Middle frontal gyrus (tissue), 1 donor: Measurements from ENCODE around the gene RASEF.

Experiments used
- DNase-seq: peaks from one replicate; pipeline ENCODE4 v3.0.0-alpha.2; 2015; ENCODE audit warnings: low spot score; ENCODE audit errors: extremely low spot score

RASEF gene

DNA sequence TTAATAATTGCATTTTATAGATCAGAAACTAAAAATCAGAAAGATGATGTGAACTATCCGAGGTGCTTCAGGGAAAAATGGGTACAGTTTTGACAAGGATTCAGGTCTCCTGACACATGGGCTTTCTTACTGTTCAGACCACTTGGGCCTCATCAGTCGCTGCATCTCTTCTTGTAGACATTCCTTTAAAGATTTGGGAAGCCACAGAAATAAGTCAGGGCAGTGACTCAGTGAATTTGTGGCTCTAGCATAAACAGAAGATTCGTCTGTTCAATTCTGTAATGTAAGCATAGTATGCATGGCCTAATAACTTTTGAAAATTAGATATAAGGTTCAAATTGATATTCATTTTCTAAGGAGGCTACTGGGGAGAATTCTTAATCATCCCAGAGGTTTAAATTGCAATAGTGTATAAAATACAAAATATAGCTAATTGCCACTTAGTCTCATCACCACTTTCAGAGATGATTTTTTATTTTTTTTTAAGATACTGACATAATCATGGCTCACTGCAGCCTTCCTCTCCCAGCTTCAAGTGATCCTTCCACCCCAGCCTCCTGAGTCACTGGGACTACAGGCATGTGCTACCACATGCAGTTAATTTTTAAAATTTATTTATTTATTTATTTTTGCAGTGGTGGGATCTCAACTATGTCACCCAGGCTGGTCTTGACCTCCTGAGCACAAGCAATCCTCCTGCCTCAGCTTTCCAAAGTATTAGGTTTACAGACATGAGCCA is 48.9 kb downstream of the RASEF start:
- no peak for DNase-seq

DNA sequence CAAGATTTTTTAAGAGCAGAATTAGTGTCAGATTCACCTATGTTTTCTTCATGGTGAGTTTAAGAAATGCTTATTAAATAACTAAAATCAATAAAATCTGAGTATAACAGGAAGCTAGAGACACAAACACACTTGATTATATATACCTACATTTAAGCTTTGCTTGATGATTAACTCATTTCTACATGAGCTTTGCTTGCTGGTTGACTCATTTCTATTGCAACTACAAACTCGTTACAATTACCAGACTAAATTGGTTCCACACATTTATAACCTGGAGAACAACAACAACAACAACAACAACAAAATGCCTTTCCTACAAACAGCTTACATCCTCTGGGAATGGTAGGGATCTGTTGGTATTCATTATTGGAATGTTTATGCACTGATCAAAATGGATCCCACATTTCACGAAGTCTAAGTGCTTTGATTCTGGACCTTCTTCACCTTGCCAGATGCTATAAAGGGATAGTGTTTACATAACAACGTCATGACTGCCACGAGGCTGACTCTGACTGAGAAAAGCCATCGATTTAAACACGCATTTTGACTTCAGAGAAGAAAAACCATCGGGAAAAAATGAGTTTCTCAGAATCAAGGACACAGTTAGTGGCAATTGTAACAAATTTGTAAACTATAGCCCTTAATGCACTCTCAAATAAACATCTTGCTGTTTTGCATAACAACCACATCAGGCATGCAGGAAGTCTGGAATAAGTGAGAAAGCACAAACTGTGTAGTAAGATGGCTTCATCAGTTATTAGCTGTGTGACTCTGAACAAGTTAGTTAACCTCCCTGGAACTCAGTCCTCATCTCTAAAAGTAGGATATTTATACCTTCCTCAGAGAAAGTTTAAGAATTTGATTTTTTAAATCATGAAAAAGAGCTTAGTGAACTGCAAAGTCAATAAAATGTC is 49.8 kb downstream of the RASEF start:
- no peak for DNase-seq

GRCh38 chr9:83012168-83012921 is 50.6 kb downstream of the RASEF start:
- DNase-seq = no peak

DNA sequence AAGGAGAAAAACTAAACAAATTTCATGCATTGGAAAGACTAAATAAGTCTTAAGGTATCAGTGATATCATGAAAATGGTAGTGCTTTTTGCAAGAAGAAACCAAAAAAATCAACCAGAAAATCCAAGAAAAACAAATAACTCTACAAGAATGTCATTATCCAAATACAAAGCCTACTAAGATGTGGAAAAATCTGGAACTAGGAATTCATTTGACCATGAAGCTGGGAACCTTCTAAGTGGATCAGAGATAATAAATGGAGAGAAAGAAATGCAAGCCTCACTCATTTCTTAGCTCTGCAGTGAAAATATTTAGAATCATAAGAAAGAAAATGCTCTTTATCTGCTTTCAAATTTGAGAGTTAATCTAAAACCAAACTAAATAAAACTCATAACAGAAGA is 51.3 kb downstream of the RASEF start:
- no peak for DNase-seq

DNA sequence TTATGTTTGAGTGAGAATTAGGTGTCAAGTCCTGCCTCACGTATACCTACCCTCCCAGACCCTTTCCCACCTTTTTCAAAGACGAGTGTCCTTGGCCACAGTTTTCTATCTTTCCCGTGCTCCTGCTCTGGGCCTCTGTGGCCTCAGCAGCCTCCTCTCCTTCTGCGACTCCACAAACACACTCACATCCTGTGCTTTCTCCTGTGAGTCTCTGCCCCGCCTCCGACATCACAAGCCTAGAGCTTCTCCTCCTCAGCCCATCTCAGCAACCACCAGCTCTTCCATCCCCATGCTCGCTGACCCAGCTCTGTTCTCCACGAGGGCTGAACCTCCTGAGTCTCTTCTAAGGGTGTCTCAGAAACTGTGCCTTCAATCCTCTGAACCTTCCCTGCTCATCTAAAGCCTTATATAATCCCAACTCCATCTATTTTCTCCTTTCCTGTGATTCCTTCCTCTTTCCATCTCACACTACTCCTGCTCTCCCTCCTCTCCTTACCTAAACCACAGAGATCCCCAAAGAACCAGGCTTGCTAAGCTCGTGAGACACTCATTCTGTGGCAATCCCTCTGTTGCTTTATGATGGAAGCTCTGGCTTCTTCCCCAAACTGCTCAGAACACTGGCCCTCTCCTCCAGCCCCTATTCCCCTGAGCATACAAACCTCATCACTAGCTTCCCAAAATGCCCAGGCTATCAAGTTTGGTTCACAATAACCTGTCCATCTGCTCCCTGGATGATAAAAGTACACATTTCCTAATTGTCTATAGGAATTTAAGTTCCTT is 55.2 kb downstream of the RASEF start:
- DNase-seq = no peak

DNA sequence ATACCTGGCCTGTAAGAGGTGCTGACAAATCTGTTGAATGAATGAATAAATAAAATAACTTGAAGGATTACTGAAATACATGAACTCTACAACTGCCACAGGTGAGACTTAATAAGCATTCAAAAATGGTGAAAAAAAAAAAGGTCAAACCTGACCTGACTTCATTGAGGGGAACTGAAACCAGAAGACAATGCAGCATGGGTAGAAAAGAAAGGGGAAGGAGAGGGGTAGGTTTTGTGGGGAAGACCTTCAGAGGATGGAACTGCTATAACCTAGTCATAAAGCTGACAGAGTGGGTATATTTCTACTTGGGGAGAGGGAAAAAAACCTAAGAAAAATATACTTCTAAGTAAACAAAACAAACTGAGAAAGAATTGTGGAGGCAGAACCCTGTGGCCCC is 56.6 kb downstream of the RASEF start:
- DNase-seq = no peak

GRCh38 chr9:83005963-83006362 is 57.0 kb downstream of the RASEF start:
- no peak for DNase-seq

DNA sequence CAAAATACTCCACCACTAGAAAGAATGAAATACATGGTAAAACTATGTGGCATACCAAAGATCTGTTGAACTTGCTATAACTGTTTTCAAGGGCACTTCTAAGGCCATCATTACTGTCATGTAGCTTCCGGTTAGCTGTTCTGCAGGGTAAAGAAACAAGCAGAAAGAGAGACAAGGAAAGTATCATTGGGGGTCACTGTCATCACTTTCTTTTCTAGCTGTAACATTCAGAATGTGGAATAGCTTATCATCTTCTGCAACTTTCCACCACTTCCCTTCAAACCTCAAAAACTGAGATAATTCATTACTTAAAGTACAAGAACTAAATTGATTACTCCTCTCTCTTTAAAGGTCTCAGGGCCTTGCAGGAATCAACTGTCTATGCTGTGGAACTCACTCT is 57.6 kb downstream of the RASEF start:
- DNase-seq = no peak

DNA sequence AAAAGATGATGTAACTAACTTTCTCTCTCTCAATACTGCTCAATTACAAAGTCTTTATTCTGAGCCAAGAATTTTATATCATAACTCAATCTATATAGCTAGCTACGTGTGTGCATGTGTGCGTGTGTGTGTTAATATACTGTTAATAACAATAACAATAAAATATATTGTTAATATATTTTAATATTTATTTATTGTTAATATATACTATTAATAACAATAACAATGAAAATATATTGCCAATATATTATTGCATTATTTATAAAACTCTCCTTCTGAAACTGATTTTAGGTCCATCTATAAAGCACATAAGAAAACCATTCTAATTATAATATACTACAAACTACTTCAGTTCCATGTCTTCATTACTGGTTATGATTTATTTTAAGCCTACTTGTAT is 60.6 kb downstream of the RASEF start:
- DNase-seq = no peak

DNA sequence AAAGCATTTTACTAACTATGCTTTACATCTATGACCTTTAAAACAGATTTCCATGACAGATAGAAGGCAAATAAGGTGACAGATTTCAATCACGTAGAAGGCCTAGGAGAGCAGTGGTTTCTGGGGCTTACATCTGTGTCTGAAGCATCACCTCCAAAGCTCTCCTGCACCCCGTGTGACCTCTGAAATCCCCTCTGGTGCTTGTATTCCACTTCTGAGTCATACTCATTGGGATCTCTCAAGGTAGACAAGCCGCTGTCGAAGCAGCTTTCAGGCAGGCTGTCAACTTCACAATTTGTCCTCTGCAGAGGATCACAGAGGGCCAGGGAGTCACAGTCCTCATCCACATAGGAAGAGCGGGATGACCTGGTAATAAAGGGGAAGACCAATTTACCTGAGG is 62.2 kb downstream of the RASEF start:
- DNase-seq = no peak

DNA sequence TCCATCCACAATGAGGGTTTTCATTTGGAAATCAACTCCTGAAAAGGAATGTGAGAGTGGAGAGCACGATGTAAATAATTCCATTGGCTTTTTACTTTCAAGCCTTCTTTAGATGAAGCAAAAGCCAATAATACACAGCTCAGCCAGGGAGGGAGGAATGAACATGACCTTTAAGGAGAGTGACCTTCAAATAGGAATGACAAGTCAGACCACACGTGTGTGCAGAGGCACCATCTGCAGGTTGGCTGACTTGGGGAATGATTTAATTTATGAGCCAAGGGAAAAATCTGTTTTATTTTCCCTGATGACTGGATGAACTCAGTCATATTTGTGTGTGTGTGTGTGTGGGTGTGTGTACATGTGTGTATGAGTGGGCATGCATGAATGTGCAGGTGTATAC is 64.5 kb downstream of the RASEF start:
- no peak for DNase-seq

DNA sequence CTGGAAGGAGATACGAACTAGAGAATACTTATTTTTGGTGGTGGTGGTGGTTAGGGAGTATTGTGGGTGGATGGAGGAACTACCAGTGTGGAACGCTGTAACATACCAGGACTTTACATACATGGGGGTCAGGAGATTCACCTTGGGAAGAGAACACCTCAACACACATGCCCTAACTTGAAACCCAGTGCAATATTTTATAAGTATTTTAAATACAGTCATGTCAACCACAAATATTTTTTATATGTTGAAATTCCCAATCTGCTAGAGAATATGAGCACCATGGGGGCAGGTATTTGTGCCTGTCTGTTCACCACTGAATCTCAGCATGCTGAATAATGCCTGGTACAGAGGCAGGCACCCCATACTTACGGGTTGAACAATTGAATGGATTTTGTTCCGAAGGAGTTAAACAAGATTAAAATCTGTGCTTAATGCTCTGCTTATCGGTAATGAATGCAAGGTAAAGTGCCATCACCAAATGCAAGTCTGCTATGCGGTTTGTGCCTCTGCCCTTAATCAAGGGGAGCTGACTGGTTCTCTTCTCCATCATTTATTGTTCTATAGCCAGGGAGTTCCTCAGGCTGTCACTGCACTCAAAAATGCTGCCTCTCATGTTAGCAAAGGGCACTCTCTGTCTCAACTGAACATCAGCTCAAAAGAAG is 65.3 kb downstream of the RASEF start:
- DNase-seq = no peak

DNA sequence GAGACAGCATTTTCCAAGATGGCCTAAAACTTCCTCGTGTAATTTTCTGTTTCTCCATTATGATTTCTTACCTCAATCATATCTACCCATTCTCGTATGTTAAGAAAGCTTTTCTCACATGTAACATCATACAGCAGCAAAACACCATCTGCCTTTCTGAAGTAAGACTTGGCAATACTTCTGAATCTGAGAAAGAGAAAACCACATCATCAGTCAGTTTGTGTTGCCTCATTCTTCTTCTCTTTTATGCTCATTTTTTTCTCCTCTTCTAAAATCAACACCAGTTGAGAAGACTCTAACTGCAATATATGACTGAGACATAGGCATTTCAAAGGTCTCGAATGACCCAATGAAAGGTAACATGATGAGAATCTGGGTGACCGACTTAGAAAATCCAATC is 66.0 kb downstream of the RASEF start:
- DNase-seq = no peak

DNA sequence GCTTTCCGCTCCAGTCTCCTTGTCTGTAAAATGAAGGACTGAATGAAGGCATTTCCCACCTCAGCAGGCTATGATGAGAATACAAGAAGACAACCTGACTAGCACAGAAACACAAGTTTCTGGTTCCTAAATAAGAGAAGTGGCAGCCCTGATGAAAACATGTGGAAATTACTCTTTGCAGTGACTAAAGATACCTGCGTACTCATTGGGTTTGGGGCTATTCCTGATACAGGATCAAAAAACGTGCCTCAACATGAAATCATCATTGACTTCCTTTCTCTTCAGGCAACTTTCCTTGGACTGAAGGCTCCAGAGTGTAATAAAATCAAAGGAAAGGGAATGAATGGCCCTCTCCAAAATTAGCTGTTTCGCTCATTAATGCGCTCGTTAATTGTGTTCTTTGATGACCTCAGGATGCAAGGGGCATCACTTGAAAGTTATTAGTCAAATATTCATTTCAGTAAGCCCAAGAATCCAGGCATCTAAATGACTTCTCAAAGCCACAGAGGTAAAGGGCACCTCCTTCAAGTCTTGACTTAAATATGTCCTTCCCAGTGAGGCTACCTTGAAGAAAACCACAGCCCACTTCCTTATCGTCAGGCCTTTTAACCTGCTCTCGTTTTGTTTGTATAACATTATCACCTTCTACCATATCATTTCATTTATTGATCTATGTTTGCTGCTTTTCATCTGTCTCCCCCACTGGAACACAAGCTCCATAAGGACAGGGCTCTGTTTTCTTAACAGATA is 68.9 kb downstream of the RASEF start:
- no peak for DNase-seq

- no peak for DNase-seq
Observed at GRCh38 chr9:82991671-82992070, 71.3 kb downstream of the RASEF start.

DNA sequence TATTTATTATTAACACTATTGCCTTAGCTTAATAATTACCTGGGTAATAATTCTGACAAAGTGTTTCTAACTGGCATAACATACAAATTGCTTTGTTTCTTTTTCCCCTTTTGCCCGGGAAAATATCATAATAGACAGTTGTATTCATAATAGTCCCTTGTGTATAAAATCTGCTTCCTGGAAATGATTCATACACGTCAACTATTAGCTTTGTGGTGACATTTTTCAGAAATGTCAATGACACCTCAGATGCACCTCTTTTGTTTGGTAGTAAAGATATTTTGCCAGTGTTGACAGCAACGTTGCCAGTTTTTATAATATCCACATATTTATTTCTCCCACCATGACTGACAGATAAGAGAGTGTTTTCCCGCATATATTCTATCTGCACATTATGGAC is 73.0 kb downstream of the RASEF start:
- no peak for DNase-seq

- DNase-seq = no peak
Observed at GRCh38 chr9:82988488-82988887, 74.5 kb downstream of the RASEF start.

DNA sequence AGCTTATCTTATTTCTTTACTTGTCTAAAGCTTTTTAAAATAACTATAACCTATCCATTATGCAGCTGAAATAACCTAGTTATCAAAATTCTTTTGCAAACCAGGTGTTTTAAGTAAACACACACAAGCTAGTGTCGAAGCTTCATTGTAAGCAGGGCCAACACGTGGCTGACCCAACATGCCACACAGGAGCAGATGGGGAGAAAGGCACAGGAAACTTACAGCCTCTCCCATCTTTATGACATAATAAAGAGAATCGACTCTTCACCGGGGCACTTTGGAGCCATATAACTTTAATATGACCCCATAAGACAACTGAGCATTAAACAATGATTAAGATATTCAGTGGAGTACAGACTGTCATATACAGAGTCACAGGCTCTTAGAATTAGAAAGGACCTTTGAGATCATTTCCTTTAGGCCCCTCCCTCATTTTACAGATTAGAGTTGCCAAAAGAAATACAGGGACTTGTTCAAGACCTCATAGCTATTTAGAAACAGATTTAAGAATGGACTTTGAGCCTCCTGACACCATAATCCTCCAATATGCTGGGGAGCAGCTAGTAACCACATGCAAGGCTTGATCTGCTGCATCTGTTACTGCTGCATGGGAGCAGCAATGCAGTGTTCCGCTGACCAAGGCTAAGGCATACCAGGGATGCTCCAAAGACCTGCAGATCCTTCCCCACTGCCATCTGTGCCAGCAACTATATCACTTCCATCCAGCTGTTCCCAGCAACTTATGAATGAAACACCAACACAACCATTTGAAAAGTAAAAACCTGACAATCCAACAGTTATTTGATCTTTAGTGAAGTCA is 75.4 kb downstream of the RASEF start:
- DNase-seq = no peak

- no peak for DNase-seq
Observed at GRCh38 chr9:82981552-82981951, 81.4 kb downstream of the RASEF start.
